MCF 10A (cell line): ENCODE results near the gene KCNN1. TPM values are rescaled to one million over a fixed set of nuclear protein-coding genes. Genes with fewer than 3 reads are reported as not detected.

Source experiments
- BruUV-seq: library from RNA; stranded (reverse); fragments of 400-500 nt; replicated peaks from 2 replicates; lab custom pipeline; 2021; lab: Mats Ljungman, UMichigan
- CTCF ChIA-PET: fragments of 300-600 bp; sonication (Branson Sonifier 250); formaldehyde crosslinking; extraction: SDS; loops from one replicate; lab custom pipeline; 2021; ENCODE audit warnings: antibody characterized with exemption, inconsistent platforms; lab: Yijun Ruan, JAX
- POLR2A ChIA-PET: fragments of 300-600, 350-650 bp; sonication (Branson Sonifier 250); formaldehyde crosslinking; extraction: SDS; loops from one replicate; lab custom pipeline; 2020; ENCODE audit warnings: antibody characterized with exemption, inconsistent platforms; lab: Yijun Ruan, JAX
- DNase-seq: peaks from one replicate; pipeline ENCODE4 v3.0.0-alpha.2; 2018; ENCODE audit not compliant: unreplicated experiment
- H3K27ac Mint-ChIP-seq: one replicate; pipeline ENCODE4 v1.8.0; 2022; ENCODE audit warnings: mild to moderate bottlenecking, low read depth, mixed read lengths; ENCODE audit not compliant: unreplicated experiment
- H3K27me3 Mint-ChIP-seq: one replicate; pipeline ENCODE4 v1.8.0; 2022; ENCODE audit warnings: mixed read lengths; ENCODE audit not compliant: insufficient read depth, unreplicated experiment
- H3K36me3 Mint-ChIP-seq: one replicate; pipeline ENCODE4 v1.8.0; 2022; ENCODE audit warnings: mild to moderate bottlenecking, moderate library complexity, mixed read lengths; ENCODE audit not compliant: insufficient read depth, unreplicated experiment
- H3K4me1 Mint-ChIP-seq: one replicate; pipeline ENCODE4 v1.8.0; 2022; ENCODE audit warnings: mixed read lengths; ENCODE audit not compliant: insufficient read depth, unreplicated experiment
- H3K4me3 Mint-ChIP-seq: one replicate; pipeline ENCODE4 v1.8.0; 2022; ENCODE audit warnings: mild to moderate bottlenecking, moderate library complexity, mixed read lengths; ENCODE audit not compliant: unreplicated experiment
- H3K9me3 Mint-ChIP-seq: one replicate; pipeline ENCODE4 v1.8.0; 2022; ENCODE audit warnings: mixed read lengths; ENCODE audit not compliant: unreplicated experiment
- CTCF ChIP-seq: fragments of 200-600 bp; IDR thresholded peaks from one replicate; pipeline ENCODE4 v1.8.0; 2022; ENCODE audit warnings: antibody characterized with exemption, mild to moderate bottlenecking; ENCODE audit not compliant: unreplicated experiment
- intact Hi-C: fragments of 100-400 bp; cut with micrococcal nuclease; formaldehyde crosslinking; loops from 2 replicates; pipeline ENCODE4 v1.14.1; 2022
- total RNA-seq: library from RNA; stranded (reverse); gene quantifications from 2 replicates; pipeline ENCODE4 v1.2.3, GENCODE V29; 2022

The KCNN1 gene
- total RNA-seq, 1 experiment from 2014 or later = not detected

- POLR2A ChIA-PET = no interaction called here
- peak overlapping the region; percentile 8 for H3K27ac Mint-ChIP-seq
- no peak for TF ChIP-seq CTCF
- H3K4me1 Mint-ChIP-seq = peaks cover 20% of the 10 kb centered on the region
- intact Hi-C loops = no loop called here
- H3K36me3 Mint-ChIP-seq = no peaks in the 10 kb centered on the region
- CTCF ChIA-PET = interaction anchor here (0.9 to 2.0 kb wide), 2 partner anchors 30 to 39 kb away, joined by 3 to 6 read pairs; no protein-coding TSS in a partner anchor
- no peak overlapping the region for H3K4me3 Mint-ChIP-seq
- no peaks in the 10 kb centered on the region for H3K9me3 Mint-ChIP-seq
- no peaks in the 10 kb centered on the region for H3K27me3 Mint-ChIP-seq
- peak; percentile 91 for DNase-seq
- BruUV-seq = no TSS peak
Measured at GRCh38 chr19:18046059-18046718, 79.3 kb downstream of the KCNN1 start.

GRCh38 chr19:18049385-18049784 is 82.5 kb downstream of the KCNN1 start:
- no TSS peak for BruUV-seq
- POLR2A ChIA-PET = no interaction called here
- Mint-ChIP-seq H3K9me3 (no peaks in the 10 kb centered on the region), H3K27me3 (no peaks in the 10 kb centered on the region), H3K36me3 (no peaks in the 10 kb centered on the region), H3K4me1 (peaks cover 26% of the 10 kb centered on the region), H3K27ac (no peak overlapping the region), H3K4me3 (no peak overlapping the region)
- no peak for TF ChIP-seq CTCF
- CTCF ChIA-PET = interaction anchor here (0.6 to 1.3 kb wide), 2 partner anchors 8 to 113 kb away, joined by 3 to 4 read pairs; no protein-coding TSS in a partner anchor
- DNase-seq = no peak
- intact Hi-C loops = no loop called here

Other genes with a start within 250 kb of the KCNN1 start
- 47.1 and 58.3 TPM in 2 replicates for gene MAP1S, start 247.6 kb upstream of the KCNN1 start, total RNA-seq
- 0.10 and 0.23 TPM in 2 replicates for gene FCHO1, start 215.6 kb upstream of the KCNN1 start, total RNA-seq
- 0.40 and 0.49 TPM in 2 replicates for gene B3GNT3, start 172.0 kb upstream of the KCNN1 start, total RNA-seq
- gene INSL3, start 145.6 kb upstream of the KCNN1 start, total RNA-seq = not detected in 2 replicates
- not detected in 2 replicates for gene JAK3, start 119.1 kb upstream of the KCNN1 start, total RNA-seq
- gene RPL18A, start 107.2 kb upstream of the KCNN1 start, total RNA-seq = 3,250 and 3,372 TPM in 2 replicates
- not detected in 2 replicates for gene SLC5A5, start 95.2 kb upstream of the KCNN1 start, total RNA-seq
- 122 and 131 TPM in 2 replicates for gene CCDC124, start 34.1 kb upstream of the KCNN1 start, total RNA-seq
- 14.1 and 18.8 TPM in 2 replicates for gene ARRDC2, start 41.1 kb downstream of the KCNN1 start, total RNA-seq
- gene IL12RB1, start 119.8 kb downstream of the KCNN1 start, total RNA-seq = not detected in 2 replicates
- gene MAST3, start 130.7 kb downstream of the KCNN1 start, total RNA-seq = 4.1 and 5.9 TPM in 2 replicates
- gene PIK3R2, start 186.1 kb downstream of the KCNN1 start, total RNA-seq = 31.0 and 33.8 TPM in 2 replicates
- 4.7 and 9.1 TPM in 2 replicates for gene IFI30, start 206.7 kb downstream of the KCNN1 start, total RNA-seq
- gene MPV17L2, start 226.1 kb downstream of the KCNN1 start, total RNA-seq = 12.9 and 15.4 TPM in 2 replicates
- gene RAB3A, start 236.9 kb downstream of the KCNN1 start, total RNA-seq = 0.68 and 0.81 TPM in 2 replicates